ENCODE measurements around the gene ZC3H15. TPM values are rescaled to one million over a fixed set of nuclear protein-coding genes. Genes with fewer than 3 reads are reported as not detected.

ZC3H15 gene
- total RNA-seq, 1 experiment from 2014 or later: 81.7 TPM

Other genes with a start within 250 kb of the ZC3H15 start
- gene ITGAV, start 103.8 kb downstream of the ZC3H15 start, total RNA-seq (2014; rRNA removed; shearing (Covaris generic)): 234 and 288 TPM in 2 replicates
- 3.1 and 4.0 TPM in 2 replicates for gene FAM171B, start 207.8 kb downstream of the ZC3H15 start, total RNA-seq (2014; rRNA removed; shearing (Covaris generic))

Measured in SJSA1 (cell line).